Measurements from ENCODE around the gene MAP2K4.
"Not testable (repeated sequence)": the region's sequence is repeated elsewhere in the genome, so short reads cannot be mapped to it uniquely, and the experiment has no call there.

MAP2K4 gene

DNA sequence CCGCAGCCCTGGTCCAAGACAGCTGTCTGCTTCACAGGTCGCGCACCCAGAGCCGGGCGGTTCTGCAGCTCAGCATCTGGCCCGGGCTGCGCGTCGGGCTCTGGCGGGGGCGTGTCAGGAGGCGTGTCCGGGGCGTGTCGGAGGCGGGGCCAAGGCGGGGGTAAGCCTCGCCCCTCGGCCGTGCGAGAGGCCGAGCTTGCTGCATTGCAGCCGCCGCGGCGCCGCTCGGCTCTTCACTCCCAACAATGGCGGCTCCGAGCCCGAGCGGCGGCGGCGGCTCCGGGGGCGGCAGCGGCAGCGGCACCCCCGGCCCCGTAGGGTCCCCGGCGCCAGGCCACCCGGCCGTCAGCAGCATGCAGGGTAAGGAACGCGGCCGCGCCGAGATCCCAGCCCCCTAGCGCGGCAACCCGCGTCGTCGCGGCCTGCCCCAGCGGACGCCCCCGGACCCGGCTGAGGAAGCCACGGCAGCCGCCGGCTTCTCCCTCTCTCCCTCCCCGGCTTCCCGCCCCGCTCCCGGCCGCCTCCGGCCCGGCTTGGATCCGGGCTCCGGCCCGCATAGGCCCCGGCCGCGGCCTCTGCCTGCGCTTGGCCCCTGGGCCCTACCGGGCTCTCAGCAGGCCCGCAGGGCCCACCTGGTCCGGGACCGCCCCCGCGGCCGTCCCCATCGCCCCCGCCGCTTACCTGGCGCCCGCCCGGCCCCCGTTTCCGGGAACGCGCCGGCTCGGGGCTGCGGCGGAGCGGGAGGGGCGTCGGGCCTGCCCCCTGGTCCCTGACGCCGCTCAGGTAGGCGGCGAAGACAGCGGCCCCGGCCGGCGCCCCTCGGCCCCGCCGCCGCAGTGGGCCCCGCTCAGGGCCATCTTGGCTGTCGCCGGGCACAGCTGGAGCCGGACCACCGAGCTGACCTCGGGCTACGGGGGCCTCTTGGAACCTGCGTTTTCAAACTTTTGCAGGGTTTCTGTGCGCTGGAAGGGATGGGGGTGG lies at the start of gene MAP2K4:
Gene MAP2K4 (plus strand): TSS at position 236 of the 981 bp plus-strand sequence. CDS start 10 bp downstream, at position 246.
- DNase-seq (ENCODE audit: low spot score): peak; percentile 92

- DNase-seq (ENCODE audit: low spot score): not testable (repeated sequence)
These were observed 47.9 kb upstream of the MAP2K4 start for GRCh38 chr17:11972741-11973140.

DNA sequence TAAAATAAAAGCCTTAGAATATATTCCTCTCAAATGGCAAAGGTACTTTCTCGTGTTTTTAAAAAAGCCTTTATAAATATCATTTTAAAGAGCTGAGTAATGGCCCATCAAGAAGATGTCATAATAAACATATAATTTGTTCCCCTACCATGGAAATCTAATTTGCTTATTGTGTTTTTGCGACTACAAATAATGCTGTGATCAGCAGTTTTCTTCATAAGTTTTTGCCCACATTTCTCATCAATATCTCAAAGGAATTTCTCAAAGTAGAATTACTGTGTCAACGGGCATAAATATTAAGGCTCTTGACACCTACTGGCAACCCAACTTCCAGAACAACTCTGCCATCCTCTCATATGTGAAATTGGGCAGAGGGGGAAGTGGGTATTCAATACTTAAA lies 40.9 kb upstream of the MAP2K4 start:
- no peak for DNase-seq (ENCODE audit: low spot score)

DNA sequence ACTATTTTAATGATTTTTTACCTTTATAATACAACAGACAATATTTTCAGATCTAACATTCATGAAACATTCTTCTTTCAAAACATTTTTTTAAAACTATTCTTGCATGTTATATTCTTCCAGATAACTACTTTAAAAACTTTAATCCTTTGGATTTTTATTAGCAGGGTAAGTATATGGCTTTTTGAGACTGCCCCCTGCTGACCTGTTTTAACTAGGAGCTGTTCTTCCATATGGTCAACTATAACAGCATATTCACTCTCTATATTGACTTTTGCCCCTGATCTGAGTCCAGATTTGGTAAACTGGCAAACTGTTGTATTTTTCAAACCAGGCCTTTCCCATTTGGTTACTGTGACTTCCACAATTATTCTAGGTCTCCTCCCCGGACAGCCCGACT lies 39.9 kb upstream of the MAP2K4 start:
- no peak for DNase-seq (ENCODE audit: low spot score)

GRCh38 chr17:11981862-11982261 lies 38.8 kb upstream of the MAP2K4 start:
- no peak for DNase-seq (ENCODE audit: low spot score)

DNA sequence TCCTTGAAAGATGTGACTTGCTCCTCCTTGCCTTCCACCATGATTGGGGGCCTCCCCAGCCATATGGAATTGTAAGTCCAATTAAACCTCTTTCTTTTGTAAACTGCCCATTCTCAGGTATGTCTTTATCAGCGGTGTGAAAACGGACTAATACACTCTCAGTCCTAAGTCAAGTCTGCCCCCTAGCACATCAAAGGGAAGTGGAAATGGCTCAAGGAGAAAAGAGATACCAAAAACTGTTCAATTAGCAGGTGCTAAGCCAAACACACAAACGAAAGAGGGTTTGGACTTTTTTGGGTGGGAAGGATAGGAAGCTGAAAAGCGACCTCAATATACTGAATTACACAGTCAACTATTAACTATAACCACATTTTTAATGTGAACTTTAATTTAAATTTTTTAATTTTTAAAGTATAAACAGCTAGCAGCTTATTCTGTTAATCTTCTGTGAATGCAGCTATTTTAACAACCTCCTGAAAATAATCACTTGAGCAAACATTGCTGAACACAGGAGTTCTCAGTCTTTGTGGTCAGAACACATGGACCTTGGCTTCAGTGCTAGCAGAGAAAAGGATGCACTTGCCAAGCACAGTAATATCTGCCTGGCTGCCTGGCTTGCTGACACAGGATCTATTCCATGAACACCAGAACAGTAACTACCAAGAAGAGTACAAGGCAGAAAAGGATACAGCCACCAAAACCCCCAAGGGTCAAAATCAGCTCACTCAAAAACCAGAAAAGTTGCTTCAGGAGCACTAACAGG lies 34.3 kb upstream of the MAP2K4 start:
- no peak for DNase-seq (ENCODE audit: low spot score)

DNA sequence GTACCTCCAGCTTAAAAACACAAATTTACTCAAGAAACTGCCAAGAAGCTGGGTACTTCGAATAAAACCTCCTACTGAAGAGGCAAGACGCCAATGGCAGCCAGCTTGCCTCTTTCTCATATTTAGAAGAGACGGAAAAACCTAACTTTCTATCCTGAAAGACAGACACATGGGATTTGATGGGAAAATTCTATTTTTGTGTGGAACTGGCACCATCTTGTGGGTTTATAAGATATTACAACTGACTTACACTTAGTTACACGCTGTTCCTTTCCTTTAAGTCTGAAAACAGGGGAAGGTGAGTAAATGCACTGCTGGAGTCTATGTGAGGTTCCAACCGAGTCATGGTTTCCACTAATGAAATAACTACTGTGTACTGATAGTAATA lies 33.7 kb upstream of the MAP2K4 start:
- no peak for DNase-seq (ENCODE audit: low spot score)

DNA sequence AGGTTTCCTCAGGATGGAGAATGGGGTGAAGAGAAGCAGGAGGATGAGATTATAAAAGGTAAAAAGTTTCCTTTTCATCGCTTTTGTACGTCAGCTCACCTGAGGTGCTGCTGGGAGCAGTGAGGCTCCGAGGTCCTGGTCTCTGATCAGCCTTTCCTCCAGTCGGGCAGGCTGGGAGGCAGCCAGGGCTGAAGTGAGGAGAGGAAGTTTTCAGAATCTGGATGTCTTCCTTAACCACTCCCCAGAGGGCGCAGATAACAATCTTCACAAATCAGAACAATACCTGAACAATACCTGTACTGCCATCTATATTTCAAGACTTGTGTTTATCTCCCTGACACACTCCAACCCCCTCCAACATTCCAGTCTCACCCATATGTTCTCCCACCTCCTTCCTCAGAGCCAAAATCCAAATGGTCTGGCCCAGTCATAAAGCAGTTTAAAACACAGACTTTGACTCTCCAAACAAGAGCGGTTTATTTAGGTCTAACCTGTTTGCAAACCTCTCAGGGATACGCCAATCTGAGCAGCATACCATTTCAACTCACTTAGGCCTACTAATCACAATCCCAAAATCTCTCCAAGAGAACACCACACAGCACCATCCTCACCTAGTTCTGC lies 30.2 kb upstream of the MAP2K4 start:
- no peak for DNase-seq (ENCODE audit: low spot score)

GRCh38 chr17:11991461-11991860 lies 29.2 kb upstream of the MAP2K4 start:
- no peak for DNase-seq (ENCODE audit: low spot score)

DNA sequence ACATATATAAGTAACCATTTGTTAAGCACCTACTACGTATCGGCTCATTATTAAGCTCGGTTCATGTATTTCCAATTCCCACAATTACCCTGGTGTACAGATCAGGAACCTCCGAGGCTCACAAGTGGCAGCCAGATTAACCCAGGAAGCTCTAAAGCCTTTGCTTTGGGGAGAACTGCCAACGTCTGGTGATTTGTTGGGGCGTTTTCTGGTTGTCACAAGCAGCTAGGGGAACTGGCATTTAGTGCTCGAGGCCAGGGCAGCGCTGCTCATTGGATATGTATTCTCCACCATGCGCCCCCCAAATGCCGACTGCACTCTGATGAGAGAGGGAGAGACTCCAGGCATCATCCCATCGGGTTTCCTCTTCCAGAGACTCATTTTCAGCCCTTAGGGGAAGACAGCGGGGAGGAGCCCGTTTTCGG lies 23.9 kb upstream of the MAP2K4 start:
- DNase-seq (ENCODE audit: low spot score): peak; percentile 18

DNA sequence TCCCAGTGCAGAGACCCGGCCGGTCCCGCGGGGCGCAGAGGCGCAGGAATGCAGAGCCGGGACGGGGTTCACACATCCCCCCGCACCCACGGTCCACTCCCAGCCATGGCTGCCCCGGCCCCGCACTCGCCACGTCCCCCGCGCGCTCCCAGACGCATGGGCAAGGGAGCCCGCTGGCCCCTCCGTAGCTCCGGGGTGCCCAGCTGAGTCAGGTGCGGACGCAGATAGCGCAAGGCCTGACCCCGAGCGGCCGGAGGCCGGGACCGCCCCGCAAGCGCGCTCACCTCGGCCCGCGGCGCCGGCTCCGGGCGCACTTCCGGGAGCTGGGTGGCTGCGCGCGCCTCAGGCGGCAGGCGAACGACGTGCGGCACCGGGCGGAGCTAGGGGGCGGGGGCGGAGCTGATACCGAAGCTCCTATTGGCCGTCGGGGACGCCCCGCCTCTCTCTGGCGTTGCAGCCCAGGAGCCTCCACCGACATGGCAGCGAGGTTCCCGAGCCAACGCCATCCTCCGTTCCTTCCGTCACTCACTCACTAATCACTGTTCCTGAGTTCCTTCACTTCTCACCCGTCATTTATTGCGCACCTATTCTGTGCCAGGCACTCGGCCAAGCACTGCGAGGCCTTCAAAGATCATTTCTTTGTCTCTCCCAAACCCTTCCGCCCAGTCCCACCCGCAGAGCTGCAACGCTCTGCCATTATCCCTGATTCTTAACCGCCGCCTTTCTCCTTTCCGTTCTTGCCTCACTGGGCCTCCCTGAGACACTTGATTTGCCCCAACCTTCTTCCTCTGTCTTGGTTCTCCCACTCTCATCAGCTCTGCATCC lies 23.3 kb upstream of the MAP2K4 start, which contains the start of gene ZNF18:
Gene ZNF18 (minus strand): TSS at position 329 of the 825 bp plus-strand sequence. CDS start 4,646 bp downstream, outside the sequence.
- DNase-seq (ENCODE audit: low spot score): peak; percentile 95

GRCh38 chr17:11997972-11998233 lies 22.8 kb upstream of the MAP2K4 start:
- no peak for DNase-seq (ENCODE audit: low spot score)

GRCh38 chr17:11999696-12000095 lies 21.0 kb upstream of the MAP2K4 start:
- DNase-seq (ENCODE audit: low spot score): no peak

DNA sequence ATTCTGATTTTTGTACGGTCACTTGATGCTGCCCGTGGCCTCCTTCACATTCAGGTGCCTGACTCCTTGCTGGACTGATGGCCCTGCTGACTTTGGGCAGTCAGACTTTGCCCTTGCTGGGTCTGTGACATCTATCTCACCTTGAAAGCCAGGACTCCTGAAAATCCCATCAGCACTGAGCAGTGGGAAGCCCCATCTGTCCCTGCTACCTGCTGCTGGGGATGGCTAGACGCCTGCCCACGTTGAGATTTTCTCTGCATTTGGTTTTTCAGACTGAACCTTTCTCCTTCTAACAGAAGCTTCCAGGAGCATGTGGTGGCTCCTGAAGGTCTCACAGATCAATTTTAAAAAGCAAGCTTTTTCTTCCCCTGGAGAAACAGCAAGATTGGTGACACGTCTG lies 13.2 kb upstream of the MAP2K4 start:
- DNase-seq (ENCODE audit: low spot score): no peak

- no peak for DNase-seq (ENCODE audit: low spot score)
These were observed 1.0 kb downstream of the MAP2K4 start for GRCh38 chr17:12021623-12022140.

DNA sequence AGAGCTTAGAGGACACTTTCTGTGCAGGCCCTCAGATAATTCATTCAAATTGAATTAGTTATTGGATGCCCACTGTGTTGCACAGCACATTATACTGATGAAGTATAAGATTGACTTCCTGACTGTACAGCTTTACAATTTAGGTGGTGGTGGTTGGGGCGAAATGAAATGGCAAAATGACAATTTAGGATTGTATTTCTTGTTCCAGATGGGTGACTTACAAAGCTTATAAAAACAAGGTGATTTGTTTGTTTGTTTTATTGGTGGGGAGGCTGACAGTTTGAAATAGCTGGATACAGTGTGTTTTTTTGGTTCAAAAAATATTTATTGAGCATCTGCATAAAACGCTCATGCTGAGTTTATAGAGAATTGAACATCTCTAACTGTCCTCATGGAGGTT lies 1.6 kb downstream of the MAP2K4 start:
- DNase-seq (ENCODE audit: low spot score): no peak

- DNase-seq (ENCODE audit: low spot score): no peak
These were observed 3.6 kb downstream of the MAP2K4 start for GRCh38 chr17:12024327-12024726.

DNA sequence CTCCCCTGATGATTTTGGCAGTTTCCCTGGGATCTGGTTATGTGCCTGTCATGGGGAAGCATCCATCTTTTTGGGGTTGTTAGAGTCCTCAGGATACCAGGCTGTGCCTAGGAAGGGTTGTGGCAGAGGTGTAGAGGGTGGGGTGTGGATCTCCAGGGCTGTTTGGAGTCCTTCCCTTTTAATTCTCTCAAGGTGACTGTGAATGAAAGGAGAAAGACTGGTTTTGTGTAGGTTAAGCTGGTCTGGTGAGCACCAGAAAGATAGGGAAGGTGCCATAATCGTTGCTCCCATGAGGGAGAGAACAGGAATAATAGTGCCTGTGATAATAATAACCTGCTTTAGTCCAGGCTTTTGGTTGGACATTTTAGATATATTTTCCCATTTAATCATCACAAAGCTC lies 7.0 kb downstream of the MAP2K4 start:
- no peak for DNase-seq (ENCODE audit: low spot score)

DNA sequence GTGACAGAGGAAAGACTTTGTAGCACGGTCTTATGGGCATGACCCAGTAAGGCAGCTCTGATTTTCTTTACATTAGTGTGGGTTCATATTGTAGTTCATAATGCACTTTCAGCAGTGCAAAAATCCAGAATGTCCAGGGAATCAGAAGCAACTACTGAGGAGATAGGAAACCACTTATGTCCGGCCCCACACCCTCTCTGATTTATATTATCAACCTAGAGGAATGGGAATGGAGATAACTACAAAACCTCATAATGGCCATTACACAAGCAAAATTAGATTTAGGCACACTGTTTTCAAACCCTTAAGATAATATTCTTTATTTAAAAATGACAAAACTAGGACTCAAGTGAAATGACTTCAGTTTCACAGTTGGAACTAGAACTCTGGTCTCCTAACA lies 7.9 kb downstream of the MAP2K4 start:
- no peak for DNase-seq (ENCODE audit: low spot score)

DNA sequence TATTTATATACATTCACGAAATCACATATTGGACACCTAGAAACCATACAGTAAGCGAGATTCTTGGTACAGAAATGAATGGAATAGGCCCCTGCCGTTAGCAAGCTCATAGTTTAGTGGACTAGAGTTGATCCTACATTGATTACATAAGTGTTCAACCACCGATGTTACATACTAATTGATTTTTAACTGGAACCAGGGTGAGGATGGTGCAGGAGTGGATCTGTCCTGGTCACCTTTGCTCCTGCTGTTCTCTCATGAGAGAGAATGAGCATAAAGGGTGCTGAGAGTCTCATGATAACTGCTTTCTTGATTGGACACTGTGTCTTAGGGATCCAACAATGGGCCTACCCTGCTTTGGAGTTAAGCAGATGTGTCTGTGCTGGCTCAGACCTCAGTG lies 13.9 kb downstream of the MAP2K4 start:
- no peak for DNase-seq (ENCODE audit: low spot score)

DNA sequence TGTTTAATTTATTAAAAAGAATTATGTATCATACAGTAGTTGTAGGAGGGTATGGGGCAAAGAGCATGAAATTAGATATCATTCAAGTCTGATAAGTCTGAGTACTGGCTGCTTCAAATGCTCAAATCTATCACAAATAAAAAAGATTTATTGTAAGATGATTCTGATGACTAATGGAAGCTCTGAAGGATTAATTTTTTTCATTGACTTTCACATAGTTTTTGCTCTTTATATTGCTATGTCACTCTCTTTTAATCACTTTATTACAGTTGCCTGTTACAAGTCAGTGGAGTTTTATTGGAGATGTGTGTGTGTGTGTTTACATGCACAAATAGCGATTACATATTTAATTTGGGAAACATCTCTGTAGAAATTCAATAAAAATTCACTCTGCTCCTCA lies 15.0 kb downstream of the MAP2K4 start:
- DNase-seq (ENCODE audit: low spot score): no peak

GRCh38 chr17:12037970-12038369 lies 17.3 kb downstream of the MAP2K4 start:
- no peak for DNase-seq (ENCODE audit: low spot score)
